HG02798 (cell line): ENCODE results near the gene ADSS2.
"Not testable (repeated sequence)": the region's sequence is repeated elsewhere in the genome, so short reads cannot be mapped to it uniquely, and the experiment has no call there.

Experiments used
- ATAC-seq: cut with Tn5 transposase; IDR thresholded peaks from one replicate; pipeline ENCODE4 v1.9.1; 2021; ENCODE audit warnings: mild to moderate bottlenecking; ENCODE audit not compliant: unreplicated experiment, poor library complexity

Gene ADSS2

GRCh38 chr1:244451539-244451950, at the start of gene ADSS2:
Gene ADSS2 (minus strand): TSS chr1:244451909. CDS start chr1:244451817, 92 bp downstream.
- no peak for ATAC-seq

DNA sequence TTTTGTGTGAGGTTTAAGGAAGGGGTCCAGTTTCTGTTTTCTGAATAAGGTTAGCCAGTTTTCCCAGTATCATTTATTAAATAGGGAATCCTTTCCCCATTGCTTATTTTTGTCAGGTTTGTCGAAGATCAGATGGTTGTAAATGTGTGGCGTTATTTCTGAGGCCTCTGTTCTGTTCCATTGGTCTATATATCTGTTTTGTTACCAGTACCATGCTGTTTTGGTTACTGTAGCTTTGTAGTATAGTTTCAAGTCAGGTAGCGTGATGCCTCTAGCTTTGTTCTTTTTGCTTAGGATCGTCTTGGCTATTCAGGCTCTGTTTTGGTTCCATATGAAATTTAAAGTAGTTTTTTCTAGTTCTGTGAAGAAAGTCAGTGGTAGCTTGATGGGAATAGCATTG, 48.8 kb upstream of the ADSS2 start:
- not testable (repeated sequence) for ATAC-seq

GRCh38 chr1:244499484-244499883, 47.8 kb upstream of the ADSS2 start:
- not testable (repeated sequence) for ATAC-seq

GRCh38 chr1:244497805-244498204, 46.1 kb upstream of the ADSS2 start:
- ATAC-seq = no peak

GRCh38 chr1:244496186-244496585, 44.5 kb upstream of the ADSS2 start:
- no peak for ATAC-seq

GRCh38 chr1:244494653-244495052, 42.9 kb upstream of the ADSS2 start:
- no peak for ATAC-seq

DNA sequence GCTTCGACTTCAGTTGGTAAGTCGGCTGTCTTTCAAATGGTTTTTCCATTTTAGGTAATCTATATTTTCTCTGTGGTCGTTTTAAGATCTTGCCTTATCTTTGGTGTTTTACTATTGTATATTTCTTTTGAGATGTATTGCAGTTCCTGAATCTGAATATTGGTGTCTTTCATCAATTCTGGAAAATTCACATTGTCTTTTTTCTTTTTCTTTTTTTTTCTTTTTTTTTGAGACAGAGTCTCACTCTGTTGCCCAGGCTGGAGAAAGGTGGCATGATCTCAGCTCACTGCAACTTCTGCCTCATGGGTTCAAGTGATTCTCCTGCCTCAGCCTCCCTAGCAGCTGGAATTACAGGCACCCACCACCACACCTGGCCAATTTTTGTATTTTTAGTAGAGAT, 33.3 kb upstream of the ADSS2 start:
- ATAC-seq = not testable (repeated sequence)

DNA sequence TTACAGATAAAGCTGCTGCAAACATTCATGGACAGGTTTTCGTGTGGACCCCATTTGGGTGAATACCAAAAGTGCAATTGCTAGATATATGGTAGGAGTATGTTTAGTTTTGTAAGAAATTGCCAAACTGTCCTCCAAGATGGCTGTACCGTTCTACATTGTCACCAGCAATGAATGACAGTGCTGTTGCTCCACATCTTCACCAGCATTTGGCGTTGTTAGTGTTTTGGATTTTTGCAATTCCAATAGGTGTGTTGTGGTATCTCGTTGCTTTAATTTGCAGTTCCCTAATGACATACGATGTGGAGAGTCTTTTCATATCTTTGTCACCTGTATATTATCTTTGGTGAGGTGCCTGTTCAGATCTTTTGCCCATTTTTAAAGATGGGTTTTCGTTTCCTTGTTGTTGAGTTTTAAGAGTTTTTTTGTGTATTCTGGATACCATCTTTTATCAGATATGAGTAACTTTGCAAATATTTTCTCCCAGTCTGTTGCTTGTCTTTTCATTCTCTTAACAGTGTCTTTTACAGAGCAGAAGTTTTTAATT, 21.4 kb upstream of the ADSS2 start:
- ATAC-seq = no peak

DNA sequence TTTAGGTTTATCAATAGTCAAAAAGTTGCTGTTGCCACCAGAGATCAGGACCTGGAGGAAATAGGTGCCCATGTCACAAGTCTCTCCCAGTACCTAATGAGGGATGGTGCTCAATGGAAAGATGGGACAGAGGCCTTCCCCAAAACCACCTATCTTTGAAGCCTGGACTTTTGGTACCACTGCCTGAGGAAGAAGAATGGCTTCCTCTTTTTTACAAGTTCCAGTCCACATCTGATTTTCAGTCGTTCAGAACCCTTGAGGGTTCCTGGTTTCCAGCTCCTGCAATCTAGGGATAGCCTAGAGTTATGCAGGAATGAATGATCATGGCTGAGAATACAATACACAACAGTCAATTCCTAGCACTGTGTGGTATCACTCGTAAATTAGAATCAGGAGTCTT, 15.0 kb upstream of the ADSS2 start:
- ATAC-seq = no peak

DNA sequence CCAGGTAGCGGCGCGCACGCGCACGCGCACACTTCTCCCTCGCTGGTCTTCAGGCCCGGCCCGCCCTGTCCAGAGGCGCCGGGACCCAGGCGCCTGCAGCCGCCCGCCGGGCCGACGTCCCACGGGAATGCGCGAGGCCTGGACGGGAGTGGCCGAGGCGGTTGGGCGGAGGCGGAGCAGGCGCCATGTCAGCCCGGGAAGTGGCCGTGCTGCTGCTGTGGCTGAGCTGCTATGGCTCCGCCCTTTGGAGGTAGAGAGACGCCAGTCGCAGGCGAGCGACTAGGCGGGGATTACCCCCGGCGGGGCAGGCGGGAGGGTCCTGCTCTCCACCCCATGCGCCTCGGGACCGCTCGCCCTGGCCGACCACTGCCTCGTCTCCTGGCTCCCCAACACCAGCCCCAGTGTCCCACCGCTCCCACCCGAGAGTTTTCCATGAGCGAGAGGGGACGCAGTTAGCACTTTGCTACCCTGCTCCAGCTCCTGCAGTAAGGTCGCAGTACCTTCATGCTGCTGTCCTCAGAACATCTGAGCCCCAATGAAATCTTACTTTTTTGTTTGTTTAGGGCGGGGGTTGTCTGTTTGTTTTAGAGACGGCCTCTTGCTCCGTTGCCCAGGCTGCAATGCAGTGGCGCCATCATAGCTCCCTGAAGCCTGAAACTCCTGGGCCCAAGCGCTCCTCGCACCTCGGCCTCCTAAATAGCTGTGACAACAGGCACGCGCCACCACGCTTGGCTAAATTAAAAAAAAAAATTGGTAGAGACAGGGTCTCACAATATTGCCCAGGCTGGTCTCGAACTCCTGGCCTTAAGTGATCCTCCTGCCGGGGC, 9.7 kb upstream of the ADSS2 start, which contains the start of gene CATSPERE:
Gene CATSPERE (plus strand): TSS at position 29 of the 827 bp plus-strand sequence. CDS start 157 bp downstream, at position 186.
- peak; percentile 99 for ATAC-seq

GRCh38 chr1:244460197-244460596, 8.5 kb upstream of the ADSS2 start:
- no peak for ATAC-seq

- no peak for ATAC-seq
Measured at GRCh38 chr1:244458781-244459180, 7.1 kb upstream of the ADSS2 start.

DNA sequence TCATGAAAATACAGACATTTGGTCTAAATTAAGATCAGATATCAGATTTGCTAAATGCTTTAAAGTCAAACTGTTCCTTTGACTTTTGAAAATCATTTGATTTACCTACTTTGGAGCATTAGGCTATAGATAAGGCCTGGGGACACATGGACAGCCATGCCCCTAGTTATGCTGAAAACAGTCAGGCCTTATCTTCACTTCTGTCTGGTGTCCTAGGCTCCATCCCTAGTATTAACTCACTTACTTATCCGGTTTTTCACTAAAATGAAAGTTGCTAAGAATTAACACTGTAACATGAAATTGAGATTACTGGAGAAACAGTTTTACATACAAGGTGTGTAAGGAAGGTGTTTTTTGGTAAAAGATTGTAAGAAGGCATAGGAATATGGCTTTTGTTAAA, 4.9 kb upstream of the ADSS2 start:
- no peak for ATAC-seq

GRCh38 chr1:244454412-244454811, 2.7 kb upstream of the ADSS2 start:
- ATAC-seq = no peak

DNA sequence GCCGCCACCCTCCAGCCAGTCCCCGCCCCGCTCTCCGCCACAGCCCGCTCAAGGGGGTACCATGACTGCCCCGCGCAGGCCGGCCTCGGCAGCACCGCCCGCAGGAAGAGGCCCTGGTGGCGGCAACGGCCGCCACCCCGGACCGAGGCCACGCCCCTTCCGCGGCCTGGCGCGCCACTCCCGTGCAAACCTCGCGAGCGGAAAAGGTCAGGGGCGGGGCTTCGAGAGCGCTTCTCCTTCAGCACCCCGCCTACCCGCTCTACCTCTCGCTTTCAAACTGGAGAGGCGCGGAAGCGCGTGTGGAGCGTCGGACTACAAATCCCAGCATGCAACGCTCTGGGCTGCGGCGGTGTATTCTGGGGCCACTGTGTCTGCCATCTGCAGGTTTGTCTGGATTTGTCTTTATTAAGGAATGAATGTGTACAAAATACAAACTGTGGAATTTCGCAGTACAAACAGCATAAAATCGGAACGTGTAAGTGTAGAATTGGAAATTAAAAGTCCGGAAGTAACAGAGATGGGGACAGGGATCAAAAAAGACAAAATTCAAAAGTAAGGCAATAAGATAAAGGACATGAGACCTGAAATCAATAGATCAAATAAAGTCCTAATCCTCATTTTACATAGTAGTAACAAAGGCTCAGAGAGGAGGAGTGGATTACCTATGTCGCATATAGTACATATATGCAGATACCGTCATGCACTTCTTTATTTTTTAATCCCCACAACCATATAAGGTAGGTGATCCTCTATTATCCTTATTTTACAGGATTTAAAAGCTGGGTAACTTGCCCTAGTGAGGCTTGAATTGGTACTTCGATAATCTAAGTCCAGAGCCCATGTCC, 464 bp upstream of the ADSS2 start:
- ATAC-seq = peak; percentile 95

DNA sequence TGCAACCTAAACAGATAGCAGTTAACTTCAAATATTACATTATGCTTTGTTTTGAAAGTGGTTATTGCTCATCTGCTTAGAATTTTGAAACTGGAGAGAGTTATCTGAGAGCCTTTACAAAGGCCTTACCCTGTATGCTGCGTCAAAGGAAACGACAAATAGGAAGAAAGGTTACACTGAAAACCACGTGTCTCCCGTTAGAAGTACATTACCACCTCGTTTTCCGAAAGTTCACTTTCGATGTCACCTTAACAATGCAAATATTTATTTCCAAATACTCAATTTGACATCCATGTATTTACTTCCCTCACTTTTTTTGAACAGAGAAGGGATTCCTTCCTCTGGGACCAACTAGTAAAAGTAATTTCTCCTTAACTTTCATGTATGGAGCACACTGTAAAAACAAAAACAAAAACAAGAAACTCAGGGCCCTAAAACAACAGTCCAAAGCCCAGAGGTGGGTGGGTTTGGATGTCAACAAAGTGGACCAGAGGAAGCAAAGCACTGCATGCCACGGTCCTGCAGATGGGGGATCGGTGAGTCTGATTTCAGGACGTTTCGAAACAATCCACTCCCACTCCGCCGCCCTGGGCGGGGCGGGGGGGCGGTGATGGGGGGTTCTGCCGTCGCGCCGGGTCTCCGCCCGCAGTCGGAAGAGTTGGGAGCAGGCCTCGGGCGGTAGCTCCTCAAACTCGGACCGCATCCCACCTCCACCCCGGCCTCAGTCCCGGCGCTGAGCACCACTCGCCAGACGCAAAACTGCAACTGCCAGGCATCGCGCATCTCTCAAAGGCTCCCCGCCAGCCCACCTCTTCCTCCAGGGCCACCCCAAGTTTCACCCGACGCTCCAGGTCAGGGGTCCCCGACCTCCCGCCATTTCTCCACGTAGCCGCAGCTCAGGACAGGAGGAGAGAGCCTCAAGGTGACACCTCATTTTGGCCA, 841 bp downstream of the ADSS2 start:
- ATAC-seq = peak; percentile 18

- no peak for ATAC-seq
Measured at GRCh38 chr1:244449936-244450508, 1.7 kb downstream of the ADSS2 start.

GRCh38 chr1:244448279-244449036, 3.3 kb downstream of the ADSS2 start:
- no peak for ATAC-seq

GRCh38 chr1:244447552-244447951, 4.2 kb downstream of the ADSS2 start:
- no peak for ATAC-seq
